ENCODE measurements around the gene ZNF664. TPM values are rescaled to one million over a fixed set of nuclear protein-coding genes. Genes with fewer than 3 reads are reported as not detected.

ZNF664 gene
- total and polyA plus RNA-seq, 9 of the 15 experiments (the other 6 are each of a cell fraction or from before 2014, with no cell fraction given): 3.3 to 101 (median 63.6) TPM

DNA sequence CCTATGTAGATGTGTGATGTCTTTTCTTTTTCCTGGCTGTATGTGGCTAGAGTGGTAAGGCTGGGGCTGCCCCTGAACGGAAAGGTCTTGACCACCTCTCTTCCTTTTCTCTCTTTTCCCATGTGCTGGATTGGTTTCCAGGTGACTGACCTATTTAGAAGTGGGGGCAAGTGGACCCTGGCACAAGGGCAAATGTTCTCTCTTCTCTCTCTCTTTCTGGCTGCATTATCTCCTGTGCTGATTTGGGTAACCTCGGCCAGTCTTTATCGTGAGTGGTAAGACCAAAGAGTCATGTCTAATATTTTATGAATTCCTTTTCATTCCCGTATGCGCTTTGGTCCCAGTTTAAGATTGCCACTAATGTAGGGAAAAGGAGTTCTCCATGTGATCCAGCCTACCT is 16.2 kb downstream of the ZNF664 start:
- H3K4me3 ChIP-seq: no peak overlapping the region
- intact Hi-C loops (cut with micrococcal nuclease): no loop called here
- POLR2A ChIA-PET: interaction anchor here (0.7 kb wide), 1 partner anchor 61 kb away, joined by 3 read pairs; no protein-coding TSS in a partner anchor
- no peak overlapping the region for H3K9ac ChIP-seq (ENCODE audit: insufficient read depth in 1 of 2, low read depth in 2 of 2, low read length in 2 of 2)
- FAIRE-seq (no peak), ATAC-seq (no peak), DNase-seq (ENCODE audit: extremely low read depth in 1 of 4, low spot score in 3 of 4) (no peak)
- peaks cover 19% of the 10 kb centered on the region for H3K79me2 ChIP-seq (ENCODE audit: control insufficient read depth, insufficient read depth, low read length)
- WGBS (ENCODE audit: insufficient coverage, low coverage, missing lambda C conversion rate): 95% methylated on average over 5 of the region's 5 CpGs
- H4K20me1 ChIP-seq (replicated peaks; ENCODE audit: control insufficient read depth, insufficient read depth, low read length): peaks cover 8% of the 10 kb centered on the region
- H3K4me2 ChIP-seq (ENCODE audit: insufficient read depth, low read length): no peak overlapping the region
- H3K4me1 ChIP-seq (replicated peaks in 1 of 2; ENCODE audit: control insufficient read depth in 2 of 2, insufficient read depth in 2 of 2, low read length in 2 of 2): peaks cover 3 to 17% of the 10 kb centered on the region in 2 experiments; a peak in 4 of 5 replicates
- H2AFZ ChIP-seq (ENCODE audit: low read depth, low read length): no peak overlapping the region
- BruUV-seq (replicated peaks): no TSS peak
- CTCF ChIA-PET (ENCODE audit: low intra/inter-chr PET ratio): no interaction called here
- TF ChIP-seq ZBED1 (IDR thresholded peaks at IDR 0.05) (no peak), ZNF696 (CRISPR knock-in tag; conservative IDR thresholded peaks at IDR 0.05) (no peak), SAP30 (IDR thresholded peaks at IDR 0.05; ENCODE audit: borderline replicate concordance, insufficient read depth, low read depth, low read length, poor library complexity, severe bottlenecking) (no peak)
- H3K9me1 ChIP-seq (ENCODE audit: control insufficient read depth, insufficient read depth, low read length): no peaks in the 10 kb centered on the region
- peaks cover 63% of the 10 kb centered on the region for H3K36me3 ChIP-seq (ENCODE audit: control insufficient read depth, insufficient read depth, low read length)
- no peak overlapping the region for H3K27ac ChIP-seq (ENCODE audit: extremely low read depth, low read depth, low read length)
- no peaks in the 10 kb centered on the region for H3K9me3 ChIP-seq (replicated peaks; ENCODE audit: control insufficient read depth, insufficient read depth, low read depth, low read length)
- no peaks in the 10 kb centered on the region for H3K27me3 ChIP-seq (ENCODE audit: control insufficient read depth in 2 of 2, insufficient read depth in 2 of 2, low read length in 2 of 2)
- in situ Hi-C loops (cut with MboI): no loop called here

DNA sequence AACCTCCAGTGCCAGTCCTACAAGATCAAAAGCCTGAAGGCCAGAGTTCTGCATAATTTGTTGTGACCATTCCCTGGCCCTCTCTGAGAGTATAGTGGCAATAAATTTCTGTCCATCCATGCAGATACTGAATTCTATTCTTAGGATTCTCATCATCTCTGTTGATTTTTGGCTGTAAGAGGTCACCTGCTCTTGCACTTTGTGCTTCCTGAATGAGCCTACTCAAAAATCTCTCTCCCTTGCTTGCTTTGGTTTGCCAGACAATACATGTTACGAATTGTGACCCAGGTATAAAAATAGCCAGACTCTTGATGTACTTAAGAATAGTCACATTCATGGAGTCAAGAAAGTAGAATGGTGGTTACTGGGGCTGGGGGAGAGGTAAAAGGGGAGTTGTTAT is 16.7 kb downstream of the ZNF664 start:
- in situ Hi-C loops (cut with MboI): no loop called here
- H3K27me3 ChIP-seq (ENCODE audit: control insufficient read depth in 2 of 2, insufficient read depth in 2 of 2, low read length in 2 of 2): no peaks in the 10 kb centered on the region
- ChIA-PET CTCF (ENCODE audit: low intra/inter-chr PET ratio) (no interaction called here), POLR2A (no interaction called here)
- DNase-seq (ENCODE audit: extremely low read depth in 1 of 4, low spot score in 3 of 4): no peak
- BruUV-seq (replicated peaks): no TSS peak
- H3K4me3 ChIP-seq: no peak overlapping the region
- H3K4me1 ChIP-seq (replicated peaks in 1 of 2; ENCODE audit: control insufficient read depth in 2 of 2, insufficient read depth in 2 of 2, low read length in 2 of 2): peaks cover 2 to 21% of the 10 kb centered on the region in 2 experiments; a peak in 4 of 5 replicates
- no peaks in the 10 kb centered on the region for H3K9me3 ChIP-seq (replicated peaks; ENCODE audit: control insufficient read depth, insufficient read depth, low read depth, low read length)
- 100% methylated on average over 1 of the region's 1 CpG for WGBS (ENCODE audit: insufficient coverage, low coverage, missing lambda C conversion rate)
- TF ChIP-seq, protein P1, sequence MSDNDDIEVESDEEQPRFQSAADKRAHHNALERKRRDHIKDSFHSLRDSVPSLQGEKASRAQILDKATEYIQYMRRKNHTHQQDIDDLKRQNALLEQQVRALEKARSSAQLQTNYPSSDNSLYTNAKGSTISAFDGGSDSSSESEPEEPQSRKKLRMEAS (CRISPR knock-in tag; IDR thresholded peaks at IDR 0.05): no peak
- no peak for TF ChIP-seq CBX8 (IDR thresholded peaks at IDR 0.05; ENCODE audit: borderline replicate concordance, extremely low read depth, low read depth, low read length, poor library complexity, severe bottlenecking)
- TF ChIP-seq ZBTB7A (IDR thresholded peaks at IDR 0.05; ENCODE audit: borderline replicate concordance, control insufficient read depth, low read depth, low read length): no peak
- no peak for TF ChIP-seq ZNF282 (CRISPR knock-in tag; IDR thresholded peaks at IDR 0.05)
- H3K27ac ChIP-seq (ENCODE audit: extremely low read depth, low read depth, low read length): no peak overlapping the region
- peaks cover 63% of the 10 kb centered on the region for H3K36me3 ChIP-seq (ENCODE audit: control insufficient read depth, insufficient read depth, low read length)
- no peak for ATAC-seq
- no peak overlapping the region for H3K4me2 ChIP-seq (ENCODE audit: insufficient read depth, low read length)
- H3K79me2 ChIP-seq (ENCODE audit: control insufficient read depth, insufficient read depth, low read length): peaks cover 19% of the 10 kb centered on the region
- no peak for FAIRE-seq
- no peak overlapping the region for H3K9ac ChIP-seq (ENCODE audit: insufficient read depth in 1 of 2, low read depth in 2 of 2, low read length in 2 of 2)
- H3K9me1 ChIP-seq (ENCODE audit: control insufficient read depth, insufficient read depth, low read length): no peaks in the 10 kb centered on the region
- peaks cover 2% of the 10 kb centered on the region; the same call in 1 of the 2 replicates for H4K20me1 ChIP-seq (replicated peaks; ENCODE audit: control insufficient read depth, insufficient read depth, low read length)
- intact Hi-C loops (cut with micrococcal nuclease): no loop called here
- H2AFZ ChIP-seq (ENCODE audit: low read depth, low read length): no peak overlapping the region
